GM21528 (cell line): ENCODE data around the gene RPUSD4.

ENCODE experiments used
- ATAC-seq: cut with Tn5 transposase; IDR thresholded peaks from one replicate; pipeline ENCODE4 v1.9.1; 2021; ENCODE audit warnings: mild to moderate bottlenecking, moderate library complexity; ENCODE audit not compliant: unreplicated experiment, low FRiP score

The RPUSD4 gene

GRCh38 chr11:126185259-126186024, 26.0 kb downstream of the RPUSD4 start:
- no peak for ATAC-seq

DNA sequence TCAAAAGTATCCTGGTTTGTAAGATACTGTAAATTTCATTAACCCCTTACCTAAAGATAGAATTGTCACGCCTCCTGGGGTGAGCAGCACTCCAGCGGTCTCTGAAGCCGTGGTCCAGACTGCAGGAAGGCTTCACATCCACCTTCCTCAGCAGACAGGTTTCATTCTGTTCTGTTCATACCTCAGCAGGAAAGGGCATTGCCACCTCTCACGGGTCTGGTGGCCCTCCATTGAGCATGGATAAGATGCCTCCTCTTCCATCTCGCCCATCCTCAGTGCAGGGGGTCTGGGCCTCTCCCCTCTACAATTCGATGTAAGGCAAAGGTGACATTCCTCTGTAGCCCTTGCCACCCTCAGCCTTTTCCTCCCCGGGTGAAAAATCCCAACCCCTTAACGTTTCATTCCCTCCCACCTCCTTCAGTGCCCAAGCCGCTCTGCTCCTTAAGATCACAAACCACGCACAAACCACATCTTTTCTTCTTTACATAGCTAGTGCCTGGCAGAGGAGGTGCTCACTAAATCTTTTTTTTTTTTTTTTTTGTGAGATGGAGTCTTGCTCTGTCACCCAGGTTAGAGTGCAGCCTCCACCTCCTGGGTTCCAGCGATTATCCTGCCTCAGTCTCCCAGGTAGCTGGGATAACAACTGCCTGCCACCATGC, 28.5 kb downstream of the RPUSD4 start:
- no peak for ATAC-seq

- no peak for ATAC-seq
Measured at GRCh38 chr11:126181939-126182730, 29.3 kb downstream of the RPUSD4 start.

- no peak for ATAC-seq
Measured at GRCh38 chr11:126176853-126177470, 34.5 kb downstream of the RPUSD4 start.

DNA sequence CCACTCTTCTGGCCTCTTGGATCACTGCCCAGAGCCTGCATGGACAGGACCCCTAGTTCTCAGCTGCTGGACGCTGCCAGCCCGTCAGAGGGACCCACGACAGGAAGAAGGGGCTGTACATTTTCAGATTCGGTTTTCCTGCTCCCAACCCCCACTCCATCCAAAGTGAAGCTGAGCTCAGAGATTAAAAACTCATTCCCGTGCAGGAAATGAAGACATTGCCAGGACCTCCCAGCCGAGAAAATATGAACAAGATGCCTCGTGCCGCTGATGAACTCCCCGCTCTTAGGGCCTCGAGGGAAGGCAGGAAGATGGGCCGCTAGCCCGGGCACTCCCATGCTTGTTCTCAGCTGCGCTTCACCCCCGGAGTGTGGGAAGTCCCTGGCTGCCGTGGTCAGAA, 36.1 kb downstream of the RPUSD4 start:
- no peak for ATAC-seq

- ATAC-seq: no peak
Measured at GRCh38 chr11:126174816-126175215, 36.6 kb downstream of the RPUSD4 start.

DNA sequence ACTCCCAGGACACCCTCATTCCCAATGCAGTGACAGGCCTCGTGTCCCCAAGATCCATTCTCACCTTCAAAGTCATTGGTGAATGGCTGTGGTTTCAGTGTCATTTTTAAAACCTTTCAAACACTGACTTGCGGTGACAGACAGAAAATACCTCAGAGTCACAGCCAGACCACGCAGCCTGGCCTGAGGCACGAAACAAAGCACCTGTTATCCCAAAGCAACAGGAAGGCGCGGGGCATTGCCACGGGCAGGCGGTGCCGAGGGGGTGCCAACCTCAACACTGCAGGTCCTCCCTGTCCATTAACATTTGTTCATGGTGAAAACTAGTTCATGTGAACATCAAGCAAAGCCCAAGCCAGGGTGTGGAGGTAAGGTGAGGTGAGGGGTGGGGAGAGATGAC, 38.2 kb downstream of the RPUSD4 start:
- no peak for ATAC-seq

- ATAC-seq: no peak
Measured at GRCh38 chr11:126172596-126173038, 38.8 kb downstream of the RPUSD4 start.

DNA sequence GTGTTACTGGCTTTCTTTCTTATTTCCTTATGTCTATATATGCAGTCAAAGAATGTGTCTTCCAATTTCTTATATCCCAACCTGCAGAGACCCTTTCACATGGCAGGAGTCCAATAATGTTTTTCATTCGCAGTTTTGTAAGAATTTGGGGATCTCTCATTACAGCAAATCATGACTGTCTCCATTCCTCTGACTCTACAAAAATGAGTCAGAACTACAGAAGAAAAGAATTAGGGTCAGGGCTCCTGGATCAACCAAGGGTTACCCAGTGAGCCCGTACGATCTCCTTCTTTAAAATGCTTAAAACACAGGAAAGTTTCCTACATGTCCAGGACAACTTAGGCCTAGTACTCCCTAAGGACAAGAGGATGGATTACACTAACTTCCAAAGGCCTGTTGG, 42.2 kb downstream of the RPUSD4 start:
- ATAC-seq: no peak

GRCh38 chr11:126167488-126167887, 44.0 kb downstream of the RPUSD4 start:
- no peak for ATAC-seq

DNA sequence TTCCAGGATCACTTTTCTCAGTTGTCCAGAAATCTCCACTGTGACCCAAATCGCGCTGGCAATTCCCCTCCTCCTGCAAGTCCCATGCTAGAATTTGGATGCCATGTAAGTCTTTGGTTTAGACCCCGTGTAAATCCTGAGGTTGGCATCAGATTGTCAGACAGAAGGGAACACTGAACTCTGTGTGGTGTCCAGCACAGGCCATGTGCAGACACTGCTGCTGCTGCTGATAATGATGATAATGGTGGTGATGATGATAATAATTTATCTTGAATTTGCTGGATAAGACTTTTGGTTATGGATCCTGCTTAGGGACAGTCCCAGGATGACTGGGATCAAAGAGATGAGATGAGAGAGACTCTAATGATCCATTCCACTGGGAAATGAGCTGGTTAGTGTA, 45.0 kb downstream of the RPUSD4 start:
- no peak for ATAC-seq

DNA sequence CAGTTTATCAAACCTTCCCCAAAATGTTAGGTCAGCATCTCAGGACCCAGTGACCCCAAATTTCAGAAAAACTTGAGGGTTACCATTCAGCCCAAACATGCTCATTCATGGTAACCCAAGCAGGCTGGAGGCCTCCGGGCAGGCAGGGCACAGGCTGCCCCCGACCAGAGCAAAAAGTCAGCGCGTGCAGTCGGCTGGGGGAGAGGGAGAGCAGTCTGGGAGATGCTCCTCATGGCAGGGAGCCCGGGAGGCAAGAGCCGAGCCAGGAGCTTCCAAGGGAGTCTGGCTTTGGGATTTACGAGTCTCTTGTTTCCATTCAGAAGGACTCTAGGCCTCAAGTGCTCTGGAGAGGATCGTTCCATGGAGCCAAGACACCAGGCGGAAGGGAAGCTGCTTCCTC, 45.7 kb downstream of the RPUSD4 start:
- ATAC-seq: no peak

- no peak for ATAC-seq
Measured at GRCh38 chr11:126165311-126165720, 46.1 kb downstream of the RPUSD4 start.

GRCh38 chr11:126164781-126165180, 46.7 kb downstream of the RPUSD4 start:
- no peak for ATAC-seq

- ATAC-seq: no peak
Measured at GRCh38 chr11:126163779-126164178, 47.7 kb downstream of the RPUSD4 start.

DNA sequence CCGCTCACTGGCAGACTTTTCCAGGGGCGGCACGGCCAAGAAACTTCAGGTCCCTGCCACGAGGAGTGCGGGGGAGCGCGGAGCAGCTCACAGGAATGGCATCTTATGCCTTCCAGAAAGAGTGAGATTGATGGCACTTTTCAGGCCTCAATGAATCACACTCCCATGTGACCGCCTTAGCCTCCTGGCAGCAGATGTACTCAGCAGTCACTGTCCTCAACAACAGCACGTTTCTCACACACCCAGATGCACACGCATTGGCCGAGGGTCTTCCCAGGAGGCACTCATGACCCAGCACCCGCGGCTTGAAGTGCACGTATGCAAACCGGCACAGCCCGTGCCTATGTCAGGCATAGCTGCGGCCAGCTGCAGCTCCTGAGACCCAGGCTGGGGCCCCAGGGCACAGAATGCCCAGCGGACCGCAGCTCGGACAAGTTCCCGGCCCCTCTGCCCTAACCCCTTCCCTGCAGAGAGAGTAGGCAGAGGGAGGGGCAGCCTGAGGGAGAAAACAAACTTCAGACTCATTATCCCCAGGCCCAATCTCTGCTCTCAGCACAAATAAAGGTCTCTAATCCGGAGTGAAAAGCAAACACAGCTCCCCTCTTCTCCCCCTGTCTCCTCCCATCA, 48.3 kb downstream of the RPUSD4 start:
- ATAC-seq: no peak

GRCh38 chr11:126162306-126163030, 49.0 kb downstream of the RPUSD4 start:
- ATAC-seq: no peak

GRCh38 chr11:126161023-126161391, 50.4 kb downstream of the RPUSD4 start:
- no peak for ATAC-seq

DNA sequence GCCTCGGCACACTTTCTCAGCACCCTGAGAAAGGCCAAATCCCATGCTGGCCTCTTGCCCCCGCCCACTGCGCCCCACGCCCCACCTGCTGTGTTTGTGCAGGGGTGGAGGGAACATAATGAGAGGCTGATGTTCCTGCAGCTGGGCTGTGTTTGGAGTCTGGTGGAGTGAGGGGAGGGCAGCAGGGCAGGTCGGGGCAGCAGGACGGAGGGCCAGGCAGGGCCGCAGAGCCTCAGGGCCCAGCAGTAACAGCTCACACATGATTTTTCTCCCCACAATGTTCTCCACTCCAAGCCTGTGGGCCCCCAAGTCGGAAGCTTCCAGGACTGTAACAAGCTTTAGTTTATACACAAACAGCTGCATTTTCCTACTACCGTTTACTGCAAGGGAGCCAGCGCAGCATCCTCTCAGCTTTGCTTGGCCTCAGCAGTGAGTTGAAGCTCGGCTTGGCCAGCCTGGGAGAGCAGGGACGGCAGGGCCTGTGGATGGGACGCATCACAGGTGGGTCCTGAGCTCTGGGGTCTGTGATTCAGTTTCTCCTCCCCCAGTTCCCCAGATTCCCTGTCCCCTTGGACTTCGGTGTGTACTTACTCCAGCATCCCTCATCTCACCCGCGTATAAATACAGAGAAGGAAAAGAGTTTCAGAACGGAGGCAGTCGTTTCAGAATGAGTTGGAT, 51.0 kb downstream of the RPUSD4 start:
- ATAC-seq: no peak
